Tibial nerve (tissue), 4 donors: ENCODE data around the gene RPL27.

Experiments
- EP300 ChIP-seq, 2 donors: sonication (generic); formaldehyde crosslinking; IDR thresholded peaks; one replicate each; pipeline ENCODE4 v1.6.1; 2017; ENCODE audit warnings: antibody characterized with exemption in 2 of 2, mild to moderate bottlenecking in 1 of 2
- POLR2A ChIP-seq, 2 donors: fragments of 450-650 bp; IDR thresholded peaks; one replicate each; pipeline ENCODE4 v1.6.1; 2017; ENCODE audit warnings: antibody characterized with exemption in 2 of 2, mild to moderate bottlenecking in 2 of 2, moderate library complexity in 2 of 2
- TF ChIP-seq, protein P1 (sequence below), 5 experiments: fragments of 200-600 bp in 3 of 5; fragments of 450-650 bp in 2 of 5; sonication (generic) in 3 of 5; IDR thresholded peaks; one replicate each; pipeline ENCODE4 v1.5.1; 2016 to 2019; ENCODE audit warnings: antibody characterized with exemption in 5 of 5, mild to moderate bottlenecking in 3 of 5, moderate library complexity in 2 of 5

DNA sequence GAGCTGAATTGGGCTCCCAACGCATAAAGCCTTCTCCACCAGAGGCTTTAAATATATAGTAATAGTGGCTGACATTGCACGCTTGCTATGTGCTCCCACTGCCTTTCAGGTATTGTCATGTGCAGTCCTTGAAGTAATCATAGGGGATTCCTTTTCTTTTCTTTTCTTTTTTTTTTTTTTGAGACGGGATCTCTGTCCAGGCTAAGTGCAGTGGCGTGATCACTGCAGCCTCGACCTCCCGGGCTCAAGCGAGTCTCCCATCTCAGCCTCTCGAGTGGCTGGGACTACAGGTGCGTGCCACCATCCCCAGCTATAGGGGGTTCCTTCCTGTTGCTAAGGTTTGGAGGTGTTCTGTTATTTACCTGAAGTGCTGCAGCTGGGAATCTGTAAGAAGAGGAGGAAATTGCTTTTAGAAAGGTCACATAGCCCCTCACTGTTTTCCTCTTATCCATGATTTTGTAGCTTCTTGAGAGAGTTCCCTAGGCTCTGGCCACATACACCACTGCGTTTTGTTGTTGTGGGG, 845 bp downstream of the RPL27 start:
- TF ChIP-seq, protein P1, sequence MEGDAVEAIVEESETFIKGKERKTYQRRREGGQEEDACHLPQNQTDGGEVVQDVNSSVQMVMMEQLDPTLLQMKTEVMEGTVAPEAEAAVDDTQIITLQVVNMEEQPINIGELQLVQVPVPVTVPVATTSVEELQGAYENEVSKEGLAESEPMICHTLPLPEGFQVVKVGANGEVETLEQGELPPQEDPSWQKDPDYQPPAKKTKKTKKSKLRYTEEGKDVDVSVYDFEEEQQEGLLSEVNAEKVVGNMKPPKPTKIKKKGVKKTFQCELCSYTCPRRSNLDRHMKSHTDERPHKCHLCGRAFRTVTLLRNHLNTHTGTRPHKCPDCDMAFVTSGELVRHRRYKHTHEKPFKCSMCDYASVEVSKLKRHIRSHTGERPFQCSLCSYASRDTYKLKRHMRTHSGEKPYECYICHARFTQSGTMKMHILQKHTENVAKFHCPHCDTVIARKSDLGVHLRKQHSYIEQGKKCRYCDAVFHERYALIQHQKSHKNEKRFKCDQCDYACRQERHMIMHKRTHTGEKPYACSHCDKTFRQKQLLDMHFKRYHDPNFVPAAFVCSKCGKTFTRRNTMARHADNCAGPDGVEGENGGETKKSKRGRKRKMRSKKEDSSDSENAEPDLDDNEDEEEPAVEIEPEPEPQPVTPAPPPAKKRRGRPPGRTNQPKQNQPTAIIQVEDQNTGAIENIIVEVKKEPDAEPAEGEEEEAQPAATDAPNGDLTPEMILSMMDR (IDR thresholded peaks at IDR 0.05) = no peak
- TF ChIP-seq EP300 (IDR thresholded peaks at IDR 0.05) (no peak), POLR2A (IDR thresholded peaks at IDR 0.05) (no peak)
